K562 (cell line): ENCODE data around the gene GPR162. TPM values are rescaled to one million over a fixed set of nuclear protein-coding genes. Genes with fewer than 3 reads are reported as not detected.

Experiments used
- C11orf30 ChIP-seq: fragments of 450-650 bp; IDR thresholded peaks from 2 replicates; pipeline ENCODE4 v1.6.1; 2016; ENCODE audit warnings: low read depth, mild to moderate bottlenecking
- ESRRA ChIP-seq: fragments of 450-650 bp; IDR thresholded peaks from 2 replicates; pipeline ENCODE4 v1.6.1; 2014; ENCODE audit warnings: low read depth, mild to moderate bottlenecking, moderate library complexity, borderline replicate concordance
- MED1 ChIP-seq: sonication (generic); formaldehyde crosslinking; IDR thresholded peaks from 2 replicates; pipeline ENCODE4 v1.8.1; 2023; ENCODE audit warnings: missing genetic modification reagents, borderline replicate concordance
- MTA2 ChIP-seq: fragments of 450-650 bp; IDR thresholded peaks from 2 replicates; pipeline ENCODE4 v1.6.1; 2016; ENCODE audit warnings: low read depth
- NR2F6 ChIP-seq: fragments of 450-650 bp; formaldehyde crosslinking; IDR thresholded peaks from 2 replicates; pipeline ENCODE4 v1.4.0; 2020; ENCODE audit warnings: mild to moderate bottlenecking
- PML ChIP-seq: IDR thresholded peaks from 2 replicates; pipeline ENCODE4 v1.6.1; 2012; ENCODE audit warnings: low read length, inconsistent platforms
- RBFOX2 ChIP-seq: fragments of 200-400 bp; formaldehyde crosslinking; IDR thresholded peaks from 2 replicates; pipeline ENCODE4 v1.6.1; 2017; ENCODE audit warnings: low read depth, mild to moderate bottlenecking, low read length, moderate library complexity
- RFX7 ChIP-seq: fragments of 250-450 bp; sonication (Bioruptor Pico); IDR thresholded peaks from 2 replicates; pipeline ENCODE4 v1.5.1; 2021; ENCODE audit warnings: mild to moderate bottlenecking
- SMARCA5 ChIP-seq: fragments of 450-650 bp; IDR thresholded peaks from 2 replicates; pipeline ENCODE4 v1.6.1; 2016
- TAF9B ChIP-seq: fragments of 450-650 bp; IDR thresholded peaks from 2 replicates; pipeline ENCODE4 v1.6.1; 2018; ENCODE audit warnings: mild to moderate bottlenecking; ENCODE audit not compliant: partially characterized antibody
- TAL1 ChIP-seq: fragments of 450-650 bp; IDR thresholded peaks from 2 replicates; pipeline ENCODE4 v1.6.1; 2016; ENCODE audit warnings: mild to moderate bottlenecking
- ZKSCAN1 ChIP-seq: fragments of 150-350 bp; IDR thresholded peaks from 2 replicates; pipeline ENCODE4 v1.6.1; 2016; ENCODE audit warnings: low read depth, low read length
- ZNF133 ChIP-seq: fragments of 250-450 bp; sonication (Bioruptor Pico); IDR thresholded peaks from 2 replicates; pipeline ENCODE4 v1.4.0; 2020; ENCODE audit warnings: mild to moderate bottlenecking
- ZNF165 ChIP-seq: fragments of 250-450 bp; sonication (Bioruptor Pico); IDR thresholded peaks from 2 replicates; pipeline ENCODE4 v1.4.0; 2020; ENCODE audit warnings: borderline replicate concordance
- ZNF232 ChIP-seq: sonication (generic); formaldehyde crosslinking; IDR thresholded peaks from 2 replicates; pipeline ENCODE4 v1.8.0; 2022; ENCODE audit warnings: mild to moderate bottlenecking, missing genetic modification reagents
- ZNF347 ChIP-seq: fragments of 450-650 bp; formaldehyde crosslinking; IDR thresholded peaks from 2 replicates; pipeline ENCODE4 v1.4.0; 2020; ENCODE audit warnings: low read depth, mild to moderate bottlenecking, moderate library complexity
- polyA plus RNA-seq, 8 experiments: library from polyadenylated mRNA; depleted of rRNA in 4 of 8; stranded (reverse) in 5 of 8; unstranded in 3 of 8; fragments of >200 nt; fragmentation: Nextera tagmentation in 2 of 8; fragmentation: Illumina TruSeq in 1 of 8; extraction: Ambion mirVana in 2 of 8; extraction: Trizol in 1 of 8; gene quantifications; 2 replicates each; pipeline versions ENCODE4 v1.2.1 to v1.2.3, GENCODE V29; 2011 to 2014; ENCODE audit warnings: inconsistent platforms in 1 of 8, missing spikeins in 1 of 8
- total RNA-seq, 7 experiments: library from RNA; depleted of rRNA in 6 of 7; stranded (reverse); fragments of >200 nt in 6 of 7; fragmentation: Illumina TruSeq in 2 of 7; extraction: Trizol in 2 of 7; gene quantifications; 2 replicates each; pipeline versions ENCODE4 v1.2.1 to v1.2.3, GENCODE V29; 2011 to 2021; ENCODE audit warnings: low replicate concordance in 1 of 7
- TF ChIP-seq, protein P1 (sequence below), 3 experiments: fragments of 200-800 bp in 1 of 3; fragments of 250-450 bp in 1 of 3; fragments of 450-650 bp in 1 of 3; sonication (Bioruptor Pico) in 1 of 3; sonication (Bioruptor generic) in 1 of 3; formaldehyde crosslinking in 1 of 3; IDR thresholded peaks; 2 replicates each; pipeline versions ENCODE4 v1.6.1 to v1.8.0; 2016 to 2022; ENCODE audit warnings: mild to moderate bottlenecking in 2 of 3, missing genetic modification characterization in 2 of 3, missing compliant biosample characterization in 1 of 3, moderate library complexity in 1 of 3
- TF ChIP-seq, protein P2 (sequence below): fragments of 250-450 bp; sonication (Bioruptor Pico); IDR thresholded peaks from 2 replicates; pipeline ENCODE4 v1.4.0; 2020; ENCODE audit warnings: mild to moderate bottlenecking, moderate library complexity
- TF ChIP-seq, protein P3 (sequence below): fragments of 250-450 bp; sonication (Bioruptor Pico); IDR thresholded peaks from 2 replicates; pipeline ENCODE4 v1.4.0; 2020; ENCODE audit warnings: mild to moderate bottlenecking
- TF ChIP-seq, protein P4 (sequence below): fragments of 250-450 bp; sonication (Bioruptor Pico); IDR thresholded peaks from 2 replicates; pipeline ENCODE4 v1.8.0; 2021; ENCODE audit warnings: borderline replicate concordance, mild to moderate bottlenecking, moderate library complexity; ENCODE audit not compliant: poor library complexity, severe bottlenecking
- TF ChIP-seq, protein P5 (sequence below): fragments of 450-650 bp; IDR thresholded peaks from 2 replicates; pipeline ENCODE4 v1.6.1; 2016; ENCODE audit warnings: low read depth, mild to moderate bottlenecking, moderate library complexity

The GPR162 gene
- total and polyA plus RNA-seq, 9 of the 15 experiments (the other 6 are each of a cell fraction or from before 2014, with no cell fraction given) = 0.65 to 1.8 (median 1.1) TPM; not detected in 2

DNA sequence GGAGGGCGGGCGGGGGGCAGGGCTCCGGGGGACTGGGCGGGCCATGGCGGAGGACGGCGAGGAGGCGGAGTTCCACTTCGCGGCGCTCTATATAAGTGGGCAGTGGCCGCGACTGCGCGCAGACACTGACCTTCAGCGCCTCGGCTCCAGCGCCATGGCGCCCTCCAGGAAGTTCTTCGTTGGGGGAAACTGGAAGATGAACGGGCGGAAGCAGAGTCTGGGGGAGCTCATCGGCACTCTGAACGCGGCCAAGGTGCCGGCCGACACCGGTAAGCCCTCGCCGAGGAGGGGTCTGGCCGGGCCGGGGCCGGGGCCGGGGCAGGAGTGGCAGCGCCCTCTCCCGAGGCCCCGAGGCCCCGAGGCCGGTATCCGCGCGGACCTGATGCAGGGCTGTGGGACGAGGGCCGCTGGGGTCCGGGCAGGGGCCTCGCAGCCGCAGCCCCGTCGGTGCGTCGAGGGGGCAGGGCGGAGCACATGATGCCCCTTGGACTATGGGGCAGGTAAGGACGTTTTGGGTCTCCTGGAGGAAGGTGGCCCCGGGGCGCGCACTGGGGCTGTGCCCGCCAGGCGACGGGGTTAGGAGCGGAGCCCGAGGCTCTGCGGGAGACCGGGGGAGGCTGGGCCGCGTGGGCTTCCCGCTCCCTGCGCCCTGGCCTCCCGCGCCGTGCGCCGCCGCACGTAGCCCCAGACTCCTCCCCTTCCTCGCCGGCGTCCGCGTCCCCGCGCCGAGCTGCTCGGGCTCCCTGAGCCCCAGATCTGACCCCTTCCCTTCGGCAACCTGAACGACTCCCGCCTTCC, 46.0 kb downstream of the GPR162 start, which contains the start of gene TPI1 (continued):
- TF ChIP-seq, protein P1, sequence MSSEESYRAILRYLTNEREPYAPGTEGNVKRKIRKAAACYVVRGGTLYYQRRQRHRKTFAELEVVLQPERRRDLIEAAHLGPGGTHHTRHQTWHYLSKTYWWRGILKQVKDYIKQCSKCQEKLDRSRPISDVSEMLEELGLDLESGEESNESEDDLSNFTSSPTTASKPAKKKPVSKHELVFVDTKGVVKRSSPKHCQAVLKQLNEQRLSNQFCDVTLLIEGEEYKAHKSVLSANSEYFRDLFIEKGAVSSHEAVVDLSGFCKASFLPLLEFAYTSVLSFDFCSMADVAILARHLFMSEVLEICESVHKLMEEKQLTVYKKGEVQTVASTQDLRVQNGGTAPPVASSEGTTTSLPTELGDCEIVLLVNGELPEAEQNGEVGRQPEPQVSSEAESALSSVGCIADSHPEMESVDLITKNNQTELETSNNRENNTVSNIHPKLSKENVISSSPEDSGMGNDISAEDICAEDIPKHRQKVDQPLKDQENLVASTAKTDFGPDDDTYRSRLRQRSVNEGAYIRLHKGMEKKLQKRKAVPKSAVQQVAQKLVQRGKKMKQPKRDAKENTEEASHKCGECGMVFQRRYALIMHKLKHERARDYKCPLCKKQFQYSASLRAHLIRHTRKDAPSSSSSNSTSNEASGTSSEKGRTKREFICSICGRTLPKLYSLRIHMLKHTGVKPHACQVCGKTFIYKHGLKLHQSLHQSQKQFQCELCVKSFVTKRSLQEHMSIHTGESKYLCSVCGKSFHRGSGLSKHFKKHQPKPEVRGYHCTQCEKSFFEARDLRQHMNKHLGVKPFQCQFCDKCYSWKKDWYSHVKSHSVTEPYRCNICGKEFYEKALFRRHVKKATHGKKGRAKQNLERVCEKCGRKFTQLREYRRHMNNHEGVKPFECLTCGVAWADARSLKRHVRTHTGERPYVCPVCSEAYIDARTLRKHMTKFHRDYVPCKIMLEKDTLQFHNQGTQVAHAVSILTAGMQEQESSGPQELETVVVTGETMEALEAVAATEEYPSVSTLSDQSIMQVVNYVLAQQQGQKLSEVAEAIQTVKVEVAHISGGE (CRISPR knock-in tag; IDR thresholded peaks at IDR 0.05) = 0 out of 6 replicates have a peak, but pooled peaks of 1 of the 3 experiments have one; percentile 29
- TF ChIP-seq ESRRA (peak; percentile 82), NR2F6 (CRISPR knock-in tag) (no peak), TAL1 (no peak), TAF9B (peak; percentile 71), SMARCA5 (no peak), C11orf30 (no peak), ZNF232 (CRISPR knock-in tag) (no peak), ZNF165 (no peak), ZNF133 (CRISPR knock-in tag) (no peak), ZKSCAN1 (no peak), MED1 (CRISPR knock-in tag) (0 out of 2 replicates have a peak, but pooled peaks have one; percentile 81), RBFOX2 (peak; percentile 88), ZNF347 (no peak), PML (peak; percentile 80), RFX7 (CRISPR knock-in tag) (no peak), MTA2 (no peak)
- TF ChIP-seq, protein P2, sequence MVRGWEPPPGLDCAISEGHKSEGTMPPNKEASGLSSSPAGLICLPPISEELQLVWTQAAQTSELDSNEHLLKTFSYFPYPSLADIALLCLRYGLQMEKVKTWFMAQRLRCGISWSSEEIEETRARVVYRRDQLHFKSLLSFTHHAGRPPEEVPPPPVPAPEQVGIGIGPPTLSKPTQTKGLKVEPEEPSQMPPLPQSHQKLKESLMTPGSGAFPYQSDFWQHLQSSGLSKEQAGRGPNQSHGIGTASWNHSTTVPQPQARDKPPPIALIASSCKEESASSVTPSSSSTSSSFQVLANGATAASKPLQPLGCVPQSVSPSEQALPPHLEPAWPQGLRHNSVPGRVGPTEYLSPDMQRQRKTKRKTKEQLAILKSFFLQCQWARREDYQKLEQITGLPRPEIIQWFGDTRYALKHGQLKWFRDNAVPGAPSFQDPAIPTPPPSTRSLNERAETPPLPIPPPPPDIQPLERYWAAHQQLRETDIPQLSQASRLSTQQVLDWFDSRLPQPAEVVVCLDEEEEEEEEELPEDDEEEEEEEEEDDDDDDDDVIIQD = no peak
- TF ChIP-seq, protein P3, sequence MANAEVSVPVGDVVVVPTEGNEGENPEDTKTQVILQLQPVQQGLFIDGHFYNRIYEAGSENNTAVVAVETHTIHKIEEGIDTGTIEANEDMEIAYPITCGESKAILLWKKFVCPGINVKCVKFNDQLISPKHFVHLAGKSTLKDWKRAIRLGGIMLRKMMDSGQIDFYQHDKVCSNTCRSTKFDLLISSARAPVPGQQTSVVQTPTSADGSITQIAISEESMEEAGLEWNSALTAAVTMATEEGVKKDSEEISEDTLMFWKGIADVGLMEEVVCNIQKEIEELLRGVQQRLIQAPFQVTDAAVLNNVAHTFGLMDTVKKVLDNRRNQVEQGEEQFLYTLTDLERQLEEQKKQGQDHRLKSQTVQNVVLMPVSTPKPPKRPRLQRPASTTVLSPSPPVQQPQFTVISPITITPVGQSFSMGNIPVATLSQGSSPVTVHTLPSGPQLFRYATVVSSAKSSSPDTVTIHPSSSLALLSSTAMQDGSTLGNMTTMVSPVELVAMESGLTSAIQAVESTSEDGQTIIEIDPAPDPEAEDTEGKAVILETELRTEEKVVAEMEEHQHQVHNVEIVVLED (CRISPR knock-in tag) = peak; percentile 82
- TF ChIP-seq, protein P4, sequence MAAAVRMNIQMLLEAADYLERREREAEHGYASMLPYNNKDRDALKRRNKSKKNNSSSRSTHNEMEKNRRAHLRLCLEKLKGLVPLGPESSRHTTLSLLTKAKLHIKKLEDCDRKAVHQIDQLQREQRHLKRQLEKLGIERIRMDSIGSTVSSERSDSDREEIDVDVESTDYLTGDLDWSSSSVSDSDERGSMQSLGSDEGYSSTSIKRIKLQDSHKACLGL (CRISPR knock-in tag) = no peak
- TF ChIP-seq, protein P5, sequence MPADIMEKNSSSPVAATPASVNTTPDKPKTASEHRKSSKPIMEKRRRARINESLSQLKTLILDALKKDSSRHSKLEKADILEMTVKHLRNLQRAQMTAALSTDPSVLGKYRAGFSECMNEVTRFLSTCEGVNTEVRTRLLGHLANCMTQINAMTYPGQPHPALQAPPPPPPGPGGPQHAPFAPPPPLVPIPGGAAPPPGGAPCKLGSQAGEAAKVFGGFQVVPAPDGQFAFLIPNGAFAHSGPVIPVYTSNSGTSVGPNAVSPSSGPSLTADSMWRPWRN = no peak
